Activated CD8-positive, alpha-beta T cell treated with anti-CD3 and anti-CD28 coated beads for 36 hours (primary cell): ENCODE measurements around the gene NECTIN1. TPM values are rescaled to one million over a fixed set of nuclear protein-coding genes. Genes with fewer than 3 reads are reported as not detected.

ENCODE experiments used
- ATAC-seq: fragments of 200-7000 bp; cut with Tn5 transposase; one replicate; pipeline ENCODE4 v1.10.0; 2021; ENCODE audit warnings: mild to moderate bottlenecking, moderate library complexity
- CTCF ChIA-PET: fragments of 350-600 bp; sonication (Branson Sonifier 250); formaldehyde crosslinking; loops from one replicate; lab custom pipeline; 2021; ENCODE audit warnings: antibody characterized with exemption; lab: Charles Lee
- POLR2A ChIA-PET: fragments of 350-600 bp; sonication (Branson Sonifier 250); formaldehyde crosslinking; loops from one replicate; lab custom pipeline; 2021; ENCODE audit warnings: antibody characterized with exemption; lab: Charles Lee
- DNase-seq: peaks from one replicate; pipeline ENCODE4 v3.0.0-alpha.2; 2020
- H3K27ac Mint-ChIP-seq: one replicate; pipeline ENCODE4 v1.8.0; 2021; ENCODE audit warnings: mild to moderate bottlenecking, mixed read lengths
- H3K27me3 Mint-ChIP-seq: one replicate; pipeline ENCODE4 v1.8.0; 2021; ENCODE audit warnings: mixed read lengths
- H3K36me3 Mint-ChIP-seq: one replicate; pipeline ENCODE4 v1.8.0; 2021; ENCODE audit warnings: low read depth, mixed read lengths
- H3K4me1 Mint-ChIP-seq: one replicate; pipeline ENCODE4 v1.8.0; 2021; ENCODE audit warnings: low read depth, mixed read lengths
- H3K4me3 Mint-ChIP-seq: one replicate; pipeline ENCODE4 v1.8.0; 2021; ENCODE audit warnings: mild to moderate bottlenecking, moderate library complexity, mixed read lengths
- H3K9me3 Mint-ChIP-seq: one replicate; pipeline ENCODE4 v1.8.0; 2021; ENCODE audit warnings: mixed read lengths
- intact Hi-C: fragments of 100-400 bp; cut with micrococcal nuclease; formaldehyde crosslinking; loops from one replicate; pipeline ENCODE4 v1.10.0; 2022
- total RNA-seq, 2 experiments: library from RNA; stranded (reverse); gene quantifications; one replicate each; pipeline ENCODE4 v1.2.3, GENCODE V29; 2021
- TF ChIP-seq, protein P1 (sequence below): fragments of 200-600 bp; IDR thresholded peaks from one replicate; pipeline ENCODE4 v1.8.0; 2022; ENCODE audit warnings: antibody characterized with exemption, mild to moderate bottlenecking

The NECTIN1 gene
- total RNA-seq, 2 experiments from 2014 or later: 2.6 to 3.8 TPM

DNA sequence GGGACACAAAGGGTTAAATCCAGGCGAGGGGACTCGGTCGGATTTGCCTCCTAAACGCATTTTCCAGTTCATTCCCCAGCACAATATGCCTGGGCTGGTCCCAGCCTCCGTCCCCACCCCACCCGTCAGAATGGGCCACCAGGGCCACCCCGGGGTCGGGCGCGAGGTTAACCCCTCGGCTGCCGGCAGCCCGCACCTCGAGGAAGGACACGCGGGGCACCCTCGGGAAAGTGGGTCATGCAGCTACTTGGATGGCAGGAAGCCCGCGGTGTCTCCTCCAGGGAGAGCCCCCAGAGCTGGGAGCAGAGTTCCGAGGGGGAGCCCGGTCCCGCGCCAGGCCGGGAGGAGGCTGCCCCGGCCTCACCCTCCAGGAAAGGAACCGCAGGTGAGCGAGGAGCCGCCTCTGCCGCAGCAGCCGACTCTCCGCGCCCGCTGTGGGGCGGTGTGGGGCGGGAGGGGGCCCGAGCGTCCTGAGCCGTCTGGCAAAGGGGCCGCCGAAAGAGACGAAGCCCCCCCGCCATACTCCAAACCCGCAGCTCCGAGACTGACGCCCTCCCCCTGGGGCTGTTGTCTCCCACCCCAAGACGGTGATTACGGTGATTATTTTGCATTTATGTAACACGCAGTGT lies 1.4 kb downstream of the NECTIN1 start:
- no peaks in the 10 kb centered on the region for H3K9me3 Mint-ChIP-seq
- H3K36me3 Mint-ChIP-seq: no peaks in the 10 kb centered on the region
- ATAC-seq (no peak), DNase-seq (peak; percentile 17)
- ChIA-PET POLR2A (interaction anchor here (1.3 kb wide), 1 partner anchor 62 kb away, joined by 3 read pairs; no protein-coding TSS in a partner anchor), CTCF (interaction anchor here (0.6 to 2.2 kb wide), 2 partner anchors 12 to 198 kb away, joined by 3 to 7 read pairs; no protein-coding TSS in a partner anchor)
- peaks cover 8% of the 10 kb centered on the region for H3K4me1 Mint-ChIP-seq
- H3K27ac Mint-ChIP-seq: no peak overlapping the region
- intact Hi-C loops: loop anchor here (5.0 kb wide), 1 partner anchor 40 kb away; no protein-coding TSS in a partner anchor
- TF ChIP-seq, protein P1, sequence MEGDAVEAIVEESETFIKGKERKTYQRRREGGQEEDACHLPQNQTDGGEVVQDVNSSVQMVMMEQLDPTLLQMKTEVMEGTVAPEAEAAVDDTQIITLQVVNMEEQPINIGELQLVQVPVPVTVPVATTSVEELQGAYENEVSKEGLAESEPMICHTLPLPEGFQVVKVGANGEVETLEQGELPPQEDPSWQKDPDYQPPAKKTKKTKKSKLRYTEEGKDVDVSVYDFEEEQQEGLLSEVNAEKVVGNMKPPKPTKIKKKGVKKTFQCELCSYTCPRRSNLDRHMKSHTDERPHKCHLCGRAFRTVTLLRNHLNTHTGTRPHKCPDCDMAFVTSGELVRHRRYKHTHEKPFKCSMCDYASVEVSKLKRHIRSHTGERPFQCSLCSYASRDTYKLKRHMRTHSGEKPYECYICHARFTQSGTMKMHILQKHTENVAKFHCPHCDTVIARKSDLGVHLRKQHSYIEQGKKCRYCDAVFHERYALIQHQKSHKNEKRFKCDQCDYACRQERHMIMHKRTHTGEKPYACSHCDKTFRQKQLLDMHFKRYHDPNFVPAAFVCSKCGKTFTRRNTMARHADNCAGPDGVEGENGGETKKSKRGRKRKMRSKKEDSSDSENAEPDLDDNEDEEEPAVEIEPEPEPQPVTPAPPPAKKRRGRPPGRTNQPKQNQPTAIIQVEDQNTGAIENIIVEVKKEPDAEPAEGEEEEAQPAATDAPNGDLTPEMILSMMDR: no peak
- H3K4me3 Mint-ChIP-seq: peak overlapping the region; percentile 69
- H3K27me3 Mint-ChIP-seq: peaks cover 17% of the 10 kb centered on the region

DNA sequence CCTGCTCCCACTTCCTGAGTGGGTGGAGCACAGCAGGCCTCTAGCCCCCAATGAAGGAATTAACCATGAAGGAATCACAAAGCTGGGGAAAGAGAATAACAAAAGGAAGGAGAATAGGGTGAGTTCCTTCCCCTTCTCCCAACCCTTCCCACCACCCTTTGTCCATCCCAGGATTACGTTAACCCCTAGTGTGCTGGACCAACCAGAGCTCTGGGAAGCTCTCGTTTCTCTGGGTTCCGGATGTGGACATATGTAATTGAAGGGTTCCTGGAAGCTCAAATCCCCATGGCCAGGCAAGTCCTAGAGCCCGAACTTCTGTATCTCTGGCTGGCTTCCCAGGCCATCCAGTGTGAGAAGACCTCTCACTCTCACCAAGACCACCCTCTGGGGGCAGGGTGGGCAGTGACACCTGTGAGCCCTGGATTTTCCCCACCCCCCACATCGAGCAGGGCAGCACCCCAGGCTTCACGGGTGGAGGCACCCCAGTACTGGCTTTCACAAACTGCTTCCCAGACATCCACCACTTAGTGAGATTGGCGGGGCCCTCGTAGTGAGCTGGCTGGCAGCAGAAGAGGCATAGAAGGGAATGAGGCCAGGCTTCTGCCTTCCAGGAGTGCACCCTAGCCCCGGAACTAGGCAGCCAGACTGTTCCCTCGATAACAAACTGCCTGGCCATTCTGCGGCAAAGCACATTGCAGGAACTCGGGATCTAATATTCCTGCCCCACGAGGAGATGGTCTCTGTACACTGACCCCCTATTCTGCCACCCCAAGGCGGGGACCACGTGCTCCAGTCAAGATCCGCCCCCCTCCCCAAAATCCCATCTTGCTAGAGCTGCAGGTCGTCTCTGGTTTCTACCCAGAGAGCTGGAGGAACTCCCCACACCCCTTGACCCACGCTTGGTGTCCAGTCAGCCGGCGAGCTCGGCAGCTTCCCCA lies 2.1 kb downstream of the NECTIN1 start:
- Mint-ChIP-seq H3K27me3 (peaks cover 17% of the 10 kb centered on the region), H3K9me3 (no peaks in the 10 kb centered on the region), H3K4me3 (no peak overlapping the region), H3K27ac (no peak overlapping the region), H3K4me1 (peaks cover 8% of the 10 kb centered on the region), H3K36me3 (no peaks in the 10 kb centered on the region)
- intact Hi-C loops: loop anchor here (5.0 kb wide), 1 partner anchor 40 kb away; no protein-coding TSS in a partner anchor
- no peak for ATAC-seq
- POLR2A ChIA-PET: interaction anchor here (1.3 kb wide), 1 partner anchor 61 kb away, joined by 3 read pairs; no protein-coding TSS in a partner anchor
- no peak for DNase-seq
- CTCF ChIA-PET: interaction anchor here (2.2 kb wide), 1 partner anchor 13 kb away, joined by 7 read pairs; no protein-coding TSS in a partner anchor
- TF ChIP-seq, protein P1: no peak

DNA sequence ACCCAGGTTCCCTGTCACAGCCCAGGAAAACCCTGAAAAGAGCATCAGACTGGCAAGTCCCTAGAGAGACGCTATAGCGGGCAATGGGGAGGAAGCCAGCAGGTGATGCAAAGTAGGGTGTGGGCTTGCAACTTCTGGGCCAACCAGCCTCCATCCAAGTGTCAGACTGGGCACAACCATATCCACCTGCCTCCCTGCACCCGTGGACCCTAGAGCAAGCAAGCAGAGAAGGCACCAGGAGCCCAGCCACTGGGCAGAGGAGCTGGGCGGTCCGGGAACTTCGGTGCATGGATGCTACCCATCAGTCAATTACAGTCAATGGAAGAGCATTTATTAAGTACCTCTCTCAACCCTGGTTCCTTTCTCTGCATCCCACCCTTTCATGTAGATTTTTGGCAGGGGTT lies 2.8 kb downstream of the NECTIN1 start:
- TF ChIP-seq, protein P1: no peak
- CTCF ChIA-PET: interaction anchor here (2.2 kb wide), 1 partner anchor 14 kb away, joined by 7 read pairs; no protein-coding TSS in a partner anchor
- ATAC-seq: no peak
- Mint-ChIP-seq H3K36me3 (no peaks in the 10 kb centered on the region), H3K27me3 (peaks cover 13% of the 10 kb centered on the region), H3K27ac (no peak overlapping the region), H3K9me3 (no peaks in the 10 kb centered on the region), H3K4me3 (no peak overlapping the region), H3K4me1 (peaks cover 8% of the 10 kb centered on the region)
- POLR2A ChIA-PET: no interaction called here
- DNase-seq: no peak
- intact Hi-C loops: loop anchor here (5.0 kb wide), 1 partner anchor 39 kb away; no protein-coding TSS in a partner anchor

DNA sequence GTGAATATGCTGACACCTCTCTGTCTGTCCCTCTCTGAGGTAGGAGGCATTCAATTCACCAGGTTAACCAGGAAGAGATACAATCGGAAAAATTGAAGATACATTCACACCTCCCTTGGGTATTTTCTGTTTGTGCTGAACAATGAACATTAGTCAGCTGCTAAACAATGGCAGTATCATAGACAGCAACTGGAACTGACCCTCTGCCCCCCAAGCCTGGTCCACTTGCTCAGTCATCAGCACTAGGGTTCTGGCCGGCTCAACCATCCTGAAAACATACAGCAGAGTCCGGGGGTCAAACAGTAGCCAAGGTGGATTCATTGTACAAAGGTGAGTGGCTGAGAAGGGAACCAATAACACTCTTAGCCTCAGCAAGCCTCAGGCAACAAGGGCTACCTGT lies 4.0 kb downstream of the NECTIN1 start:
- Mint-ChIP-seq H3K36me3 (no peaks in the 10 kb centered on the region), H3K9me3 (no peaks in the 10 kb centered on the region), H3K27ac (no peak overlapping the region), H3K4me3 (no peak overlapping the region), H3K4me1 (peaks cover 5% of the 10 kb centered on the region), H3K27me3 (peaks cover 5% of the 10 kb centered on the region)
- CTCF ChIA-PET: no interaction called here
- TF ChIP-seq, protein P1: no peak
- intact Hi-C loops: loop anchor here (5.0 kb wide), 1 partner anchor 38 kb away; no protein-coding TSS in a partner anchor
- ATAC-seq: no peak
- no peak for DNase-seq
- POLR2A ChIA-PET: no interaction called here
